OCI-LY7 (cell line): ENCODE data around the gene UBXN7. TPM values are rescaled to one million over a fixed set of nuclear protein-coding genes. Genes with fewer than 3 reads are reported as not detected.
"Not testable (repeated sequence)": the region's sequence is repeated elsewhere in the genome, so short reads cannot be mapped to it uniquely, and the experiment has no call there.

Source experiments
- BruUV-seq: library from RNA; stranded (reverse); fragments of 400-500 nt; replicated peaks from 2 replicates; lab custom pipeline; 2021; lab: Mats Ljungman, UMichigan
- CTCF ChIA-PET: fragments of 300-600 bp; sonication (Branson Sonifier 250); formaldehyde crosslinking; loops from one replicate; lab custom pipeline; 2022; ENCODE audit warnings: antibody characterized with exemption; ENCODE audit not compliant: unreplicated experiment; lab: Charles Lee
- POLR2A ChIA-PET: fragments of 300-600 bp; sonication (Branson Sonifier 250); formaldehyde crosslinking; loops from one replicate; lab custom pipeline; 2022; ENCODE audit warnings: antibody characterized with exemption; lab: Charles Lee
- DNase-seq: peaks from one replicate; pipeline ENCODE4 v3.0.0-alpha.2; 2015; ENCODE audit warnings: low spot score
- H2AFZ ChIP-seq: fragments of 200-600 bp; sonication (generic), shearing (Covaris generic); 2 replicates; pipeline ENCODE4 v1.6.1; 2014; ENCODE audit warnings: mild to moderate bottlenecking, antibody characterized with exemption, low read length, moderate library complexity
- H3K27ac ChIP-seq: fragments of 200-600 bp; sonication (generic); 2 replicates; pipeline ENCODE4 v1.5.1; 2014; ENCODE audit warnings: mixed run types, low read depth, mild to moderate bottlenecking, moderate library complexity, low read length, inconsistent platforms; ENCODE audit not compliant: poor library complexity, severe bottlenecking
- H3K36me3 ChIP-seq: fragments of 200-600 bp; sonication (generic); 2 replicates; pipeline ENCODE4 v1.6.1; 2014; ENCODE audit warnings: mild to moderate bottlenecking, antibody characterized with exemption, low read length, moderate library complexity, mixed read lengths; ENCODE audit not compliant: insufficient read depth
- H3K4me1 ChIP-seq: fragments of 200-600 bp; sonication (generic); 2 replicates; pipeline ENCODE4 v1.5.1; 2014; ENCODE audit warnings: mild to moderate bottlenecking, low read length; ENCODE audit not compliant: insufficient read depth, poor library complexity, severe bottlenecking
- H3K4me2 ChIP-seq: fragments of 200-600 bp; sonication (generic); 2 replicates; pipeline ENCODE4 v1.6.1; 2014; ENCODE audit warnings: mild to moderate bottlenecking, low read length
- H3K4me3 ChIP-seq: fragments of 200-600 bp; sonication (generic); 2 replicates; pipeline ENCODE4 v1.5.1; 2014; ENCODE audit warnings: mild to moderate bottlenecking, low read depth, low read length; ENCODE audit not compliant: poor library complexity, severe bottlenecking
- H3K79me2 ChIP-seq: fragments of 200-600 bp; sonication (generic); 2 replicates; pipeline ENCODE4 v1.6.1; 2016; ENCODE audit warnings: low read depth, mild to moderate bottlenecking, low read length, moderate library complexity, mixed read lengths; ENCODE audit not compliant: insufficient read depth
- H3K9me2 ChIP-seq: fragments of 200-600 bp; sonication (generic); 2 replicates; pipeline ENCODE4 v1.6.1; 2016; ENCODE audit warnings: mild to moderate bottlenecking, low read length, mixed read lengths; ENCODE audit not compliant: insufficient read depth
- H3K9me3 ChIP-seq: fragments of 200-600 bp; sonication (generic); 2 replicates; pipeline ENCODE4 v1.6.1; 2014; ENCODE audit warnings: mild to moderate bottlenecking, mixed run types, low read length, mixed read lengths
- H4K20me1 ChIP-seq: fragments of 200-600 bp; sonication (generic); 2 replicates; pipeline ENCODE4 v1.6.1; 2014; ENCODE audit warnings: mild to moderate bottlenecking, antibody characterized with exemption, low read length, moderate library complexity, mixed read lengths; ENCODE audit not compliant: insufficient read depth
- CTCF ChIP-seq: fragments of 200-600 bp; sonication (generic); conservative IDR thresholded peaks from 2 replicates; pipeline ENCODE4 v1.5.1; 2014; ENCODE audit warnings: mild to moderate bottlenecking, antibody characterized with exemption, low read length, moderate library complexity, mixed read lengths
- EZH2phosphoT487 ChIP-seq: fragments of 200-600 bp; sonication (generic); IDR thresholded peaks from 2 replicates; pipeline ENCODE4 v1.6.1; 2018; ENCODE audit warnings: low read depth, borderline replicate concordance, mild to moderate bottlenecking, mixed run types, antibody characterized with exemption, low read length, moderate library complexity, mixed read lengths
- intact Hi-C: fragments of 100-400 bp; cut with micrococcal nuclease; formaldehyde crosslinking; loops from one replicate; pipeline ENCODE4 v1.10.0; 2022; ENCODE audit not compliant: unreplicated experiment
- small RNA-seq: library from RNA; depleted of rRNA; stranded (forward); fragments of <200 nt; gene quantifications from one replicate; pipeline ENCODE3, GENCODE V24; 2014
- total RNA-seq, 2 experiments: library from RNA; depleted of rRNA in 1 of 2; stranded (reverse); fragments of >200 nt in 1 of 2; shearing (Covaris generic) in 1 of 2; gene quantifications; 2 replicates each; pipeline ENCODE4 v1.2.3, GENCODE V29; 2014 to 2022

The UBXN7 gene
- total RNA-seq, 2 experiments from 2014 or later: 12.7 to 73.4 TPM

- intact Hi-C loops, POLR2A ChIA-PET, H4K20me1 ChIP-seq, H3K36me3 ChIP-seq, H3K4me1 ChIP-seq, H3K4me2 ChIP-seq, H2AFZ ChIP-seq, H3K79me2 ChIP-seq, H3K9me3 ChIP-seq, H3K9me2 ChIP-seq, H3K4me3 ChIP-seq, H3K27ac ChIP-seq, DNase-seq, BruUV-seq, CTCF ChIA-PET: not testable (repeated sequence)
These were observed 129.3 kb downstream of the UBXN7 start for GRCh38 chr3:196302960-196303359.

GRCh38 chr3:196302551-196302950 is 129.7 kb downstream of the UBXN7 start:
- H3K9me3 ChIP-seq, H2AFZ ChIP-seq, POLR2A ChIA-PET, H4K20me1 ChIP-seq, DNase-seq, CTCF ChIA-PET, BruUV-seq, H3K9me2 ChIP-seq, H3K36me3 ChIP-seq, H3K27ac ChIP-seq, H3K79me2 ChIP-seq, H3K4me2 ChIP-seq, H3K4me3 ChIP-seq, intact Hi-C loops, H3K4me1 ChIP-seq: not testable (repeated sequence)

GRCh38 chr3:196298521-196298920 is 133.7 kb downstream of the UBXN7 start:
- Histone ChIP-seq H3K9me3 (no peaks in the 10 kb centered on the region), H3K9me2 (no peaks in the 10 kb centered on the region), H2AFZ (no peak overlapping the region), H3K79me2 (no peaks in the 10 kb centered on the region), H3K4me3 (no peak overlapping the region), H3K27ac (no peak overlapping the region), H4K20me1 (no peaks in the 10 kb centered on the region), H3K36me3 (no peaks in the 10 kb centered on the region), H3K4me2 (no peak overlapping the region), H3K4me1 (no peaks in the 10 kb centered on the region)
- no peak for DNase-seq
- BruUV-seq: no TSS peak
- ChIA-PET POLR2A (no interaction called here), CTCF (no interaction called here)
- intact Hi-C loops: no loop called here
- no peak for TF ChIP-seq CTCF
- no peak for TF ChIP-seq EZH2phosphoT487

Small RNA genes within 50 kb of the gene (small RNA-seq; reads per million reads assigned to genes)
- not detected for gene AC069257.2
- gene AC083822.1: not detected
- gene AC117490.1: not detected
- not detected for gene RN7SL434P
- gene RN7SL738P: not detected
- not detected for gene RNU6-1279P
- gene RNU6-910P: not detected

Other genes with a start within 250 kb of the UBXN7 start
- gene ZDHHC19, start 221.0 kb downstream of the UBXN7 start, total RNA-seq (2014; rRNA removed; shearing (Covaris generic)): not detected in 2 replicates
- gene ZDHHC19, start 221.0 kb downstream of the UBXN7 start, total RNA-seq (2022): not detected in 2 replicates
- gene SLC51A, start 215.9 kb downstream of the UBXN7 start, total RNA-seq (2014; rRNA removed; shearing (Covaris generic)): not detected in 2 replicates
- gene SLC51A, start 215.9 kb downstream of the UBXN7 start, total RNA-seq (2022): not detected in 2 replicates
- gene PCYT1A, start 144.7 kb downstream of the UBXN7 start, total RNA-seq (2014; rRNA removed; shearing (Covaris generic)): 21.3 and 21.6 TPM in 2 replicates
- gene PCYT1A, start 144.7 kb downstream of the UBXN7 start, total RNA-seq (2022): 20.6 and 27.1 TPM in 2 replicates
- gene DYNLT2B, start 114.2 kb downstream of the UBXN7 start, total RNA-seq (2014; rRNA removed; shearing (Covaris generic)): 17.9 and 18.1 TPM in 2 replicates
- gene DYNLT2B, start 114.2 kb downstream of the UBXN7 start, total RNA-seq (2022): 21.5 and 25.5 TPM in 2 replicates
- not detected in 2 replicates for gene TM4SF19, start 94.0 kb downstream of the UBXN7 start, total RNA-seq (2014; rRNA removed; shearing (Covaris generic))
- not detected in 2 replicates for gene TM4SF19, start 94.0 kb downstream of the UBXN7 start, total RNA-seq (2022)
- gene RNF168, start 71.3 kb upstream of the UBXN7 start, total RNA-seq (2014; rRNA removed; shearing (Covaris generic)): 29.6 and 31.3 TPM in 2 replicates
- 38.1 and 38.7 TPM in 2 replicates for gene RNF168, start 71.3 kb upstream of the UBXN7 start, total RNA-seq (2022)
- not detected in 2 replicates for gene SMCO1, start 82.9 kb upstream of the UBXN7 start, total RNA-seq (2014; rRNA removed; shearing (Covaris generic))
- not detected in 2 replicates for gene SMCO1, start 82.9 kb upstream of the UBXN7 start, total RNA-seq (2022)
- gene WDR53, start 136.1 kb upstream of the UBXN7 start, total RNA-seq (2014; rRNA removed; shearing (Covaris generic)): 10.8 TPM in 2 replicates
- gene WDR53, start 136.1 kb upstream of the UBXN7 start, total RNA-seq (2022): 15.6 and 16.5 TPM in 2 replicates
- 10.6 and 12.5 TPM in 2 replicates for gene FBXO45, start 136.2 kb upstream of the UBXN7 start, total RNA-seq (2014; rRNA removed; shearing (Covaris generic))
- gene FBXO45, start 136.2 kb upstream of the UBXN7 start, total RNA-seq (2022): 15.5 and 15.6 TPM in 2 replicates
- 0.51 and 1.1 TPM in 2 replicates for gene NRROS, start 207.3 kb upstream of the UBXN7 start, total RNA-seq (2014; rRNA removed; shearing (Covaris generic))
- 3.7 and 3.8 TPM in 2 replicates for gene NRROS, start 207.3 kb upstream of the UBXN7 start, total RNA-seq (2022)